ENCODE results near the gene METTL16. TPM values are rescaled to one million over a fixed set of nuclear protein-coding genes. Genes with fewer than 3 reads are reported as not detected.
A peak's percentile ranks its signal among the peaks of the same experiment; 100 is the strongest.

The METTL16 gene
- total and polyA plus RNA-seq, 2 experiments from 2014 or later, result 12.0 to 14.4 TPM

GRCh38 chr17:2419486-2419885, 92.2 kb downstream of the METTL16 start:
- Histone ChIP-seq H3K4me1 (ENCODE audit: insufficient read depth) (0 out of 2 replicates have a peak, but pooled peaks cover 6% of the 10 kb centered on the region), H3K9me3 (ENCODE audit: low read depth) (no peaks in the 10 kb centered on the region), H3K27ac (no peak overlapping the region), H3K9ac (no peak overlapping the region), H3K27me3 (replicated peaks; ENCODE audit: insufficient read depth) (no peaks in the 10 kb centered on the region), H3F3A (ENCODE audit: insufficient read depth) (0 out of 2 replicates have a peak, but pooled peaks cover 6% of the 10 kb centered on the region), H3K4me2 (ENCODE audit: unreplicated experiment) (no peak overlapping the region), H3K36me3 (ENCODE audit: low read depth) (no peaks in the 10 kb centered on the region; the same call in 1 of the 2 replicates), H3K9me2 (ENCODE audit: insufficient read depth) (no peaks in the 10 kb centered on the region), H3K79me2 (ENCODE audit: insufficient read depth) (no peaks in the 10 kb centered on the region), H4K20me1 (ENCODE audit: insufficient read depth) (no peaks in the 10 kb centered on the region), H2AFZ (no peak overlapping the region), H3K4me3 (no peak overlapping the region)
- 67 to 81% methylated on average over 6 of the region's 6 CpGs for WGBS, 2 experiments (ENCODE audit: low coverage in 1 of 2, low lambda C conversion rate in 2 of 2, missing lambda C conversion rate in 2 of 2)
- TF ChIP-seq EZH2 (IDR thresholded peaks at IDR 0.05; ENCODE audit: insufficient read depth, poor library complexity, severe bottlenecking) (no peak), EZH2phosphoT487 (IDR thresholded peaks at IDR 0.05; ENCODE audit: insufficient read depth, low read depth) (no peak)
- in situ Hi-C loops (cut with MboI), result no loop called here
- no peak for DNase-seq

GRCh38 chr17:2418572-2418971, 93.1 kb downstream of the METTL16 start:
- 84 to 88% methylated on average over 7 of the region's 7 CpGs for WGBS, 2 experiments (ENCODE audit: low coverage in 1 of 2, low lambda C conversion rate in 2 of 2, missing lambda C conversion rate in 2 of 2)
- H3K4me3 ChIP-seq, result no peak overlapping the region
- no peaks in the 10 kb centered on the region; the same call in 1 of the 2 replicates for H3K36me3 ChIP-seq (ENCODE audit: low read depth)
- no peaks in the 10 kb centered on the region for H3K27me3 ChIP-seq (replicated peaks; ENCODE audit: insufficient read depth)
- H3K9ac ChIP-seq, result no peak overlapping the region
- in situ Hi-C loops (cut with MboI), result no loop called here
- H3K79me2 ChIP-seq (ENCODE audit: insufficient read depth), result no peaks in the 10 kb centered on the region
- 0 out of 2 replicates have a peak, but pooled peaks cover 6% of the 10 kb centered on the region for H3F3A ChIP-seq (ENCODE audit: insufficient read depth)
- no peak overlapping the region for H3K27ac ChIP-seq
- TF ChIP-seq EZH2 (IDR thresholded peaks at IDR 0.05; ENCODE audit: insufficient read depth, poor library complexity, severe bottlenecking), result no peak
- TF ChIP-seq EZH2phosphoT487 (IDR thresholded peaks at IDR 0.05; ENCODE audit: insufficient read depth, low read depth), result no peak
- H3K4me1 ChIP-seq (ENCODE audit: insufficient read depth), result 0 out of 2 replicates have a peak, but pooled peaks cover 6% of the 10 kb centered on the region
- no peak for DNase-seq
- no peak overlapping the region for H2AFZ ChIP-seq
- H4K20me1 ChIP-seq (ENCODE audit: insufficient read depth), result no peaks in the 10 kb centered on the region
- H3K4me2 ChIP-seq (ENCODE audit: unreplicated experiment), result no peak overlapping the region
- no peaks in the 10 kb centered on the region for H3K9me2 ChIP-seq (ENCODE audit: insufficient read depth)
- no peaks in the 10 kb centered on the region for H3K9me3 ChIP-seq (ENCODE audit: low read depth)

- peak overlapping the region; percentile 72 for H3K9ac ChIP-seq
- H3K9me3 ChIP-seq (ENCODE audit: low read depth), result no peaks in the 10 kb centered on the region
- no peak for TF ChIP-seq EZH2 (IDR thresholded peaks at IDR 0.05; ENCODE audit: insufficient read depth, poor library complexity, severe bottlenecking)
- TF ChIP-seq EZH2phosphoT487 (IDR thresholded peaks at IDR 0.05; ENCODE audit: insufficient read depth, low read depth), result no peak
- no peaks in the 10 kb centered on the region for H3K79me2 ChIP-seq (ENCODE audit: insufficient read depth)
- peak; percentile 93 for DNase-seq
- no peaks in the 10 kb centered on the region for H4K20me1 ChIP-seq (ENCODE audit: insufficient read depth)
- H3K4me2 ChIP-seq (ENCODE audit: unreplicated experiment), result no peak overlapping the region
- H3K9me2 ChIP-seq (ENCODE audit: insufficient read depth), result no peaks in the 10 kb centered on the region
- H3K36me3 ChIP-seq (ENCODE audit: low read depth), result no peaks in the 10 kb centered on the region; the same call in 1 of the 2 replicates
- peak overlapping the region; percentile 67 for H3K27ac ChIP-seq
- peaks cover 16% of the 10 kb centered on the region for H3K4me1 ChIP-seq (ENCODE audit: insufficient read depth)
- WGBS, 2 experiments (ENCODE audit: low coverage in 1 of 2, low lambda C conversion rate in 2 of 2, missing lambda C conversion rate in 2 of 2), result 16 to 19% methylated on average over 19 of the region's 19 CpGs
- no peak overlapping the region for H3K4me3 ChIP-seq
- peak overlapping the region; percentile 47; the same call in 1 of the 2 replicates for H2AFZ ChIP-seq
- in situ Hi-C loops (cut with MboI), result no loop called here
- H3F3A ChIP-seq (ENCODE audit: insufficient read depth), result peaks cover 10% of the 10 kb centered on the region; the same call in 1 of the 2 replicates
- no peaks in the 10 kb centered on the region for H3K27me3 ChIP-seq (replicated peaks; ENCODE audit: insufficient read depth)
Measured at GRCh38 chr17:2416010-2416734, 95.5 kb downstream of the METTL16 start.

- no peak for DNase-seq
- Histone ChIP-seq H3K4me2 (ENCODE audit: unreplicated experiment) (no peak overlapping the region), H3K9me3 (ENCODE audit: low read depth) (no peaks in the 10 kb centered on the region), H3K36me3 (ENCODE audit: low read depth) (no peaks in the 10 kb centered on the region), H3F3A (ENCODE audit: insufficient read depth) (peaks cover 10% of the 10 kb centered on the region; the same call in 1 of the 2 replicates), H3K4me1 (ENCODE audit: insufficient read depth) (peaks cover 16% of the 10 kb centered on the region), H3K9me2 (ENCODE audit: insufficient read depth) (no peaks in the 10 kb centered on the region), H3K9ac (no peak overlapping the region), H3K27me3 (replicated peaks; ENCODE audit: insufficient read depth) (no peaks in the 10 kb centered on the region), H3K79me2 (ENCODE audit: insufficient read depth) (no peaks in the 10 kb centered on the region), H2AFZ (no peak overlapping the region), H4K20me1 (ENCODE audit: insufficient read depth) (no peaks in the 10 kb centered on the region), H3K4me3 (no peak overlapping the region), H3K27ac (no peak overlapping the region)
- in situ Hi-C loops (cut with MboI), result no loop called here
- TF ChIP-seq EZH2phosphoT487 (IDR thresholded peaks at IDR 0.05; ENCODE audit: insufficient read depth, low read depth) (no peak), EZH2 (IDR thresholded peaks at IDR 0.05; ENCODE audit: insufficient read depth, poor library complexity, severe bottlenecking) (no peak)
- 89 to 91% methylated on average over 9 of the region's 9 CpGs for WGBS, 2 experiments (ENCODE audit: low coverage in 1 of 2, low lambda C conversion rate in 2 of 2, missing lambda C conversion rate in 2 of 2)
Measured at GRCh38 chr17:2415081-2415480, 96.6 kb downstream of the METTL16 start.
